Measurements from ENCODE around the gene TRPM2.

The TRPM2 gene

GRCh38 chr21:44466996-44467858, 113.8 kb downstream of the TRPM2 start:
- DNase-seq: no peak

- DNase-seq: no peak
Observed at GRCh38 chr21:44467859-44468195, 114.4 kb downstream of the TRPM2 start.

DNA sequence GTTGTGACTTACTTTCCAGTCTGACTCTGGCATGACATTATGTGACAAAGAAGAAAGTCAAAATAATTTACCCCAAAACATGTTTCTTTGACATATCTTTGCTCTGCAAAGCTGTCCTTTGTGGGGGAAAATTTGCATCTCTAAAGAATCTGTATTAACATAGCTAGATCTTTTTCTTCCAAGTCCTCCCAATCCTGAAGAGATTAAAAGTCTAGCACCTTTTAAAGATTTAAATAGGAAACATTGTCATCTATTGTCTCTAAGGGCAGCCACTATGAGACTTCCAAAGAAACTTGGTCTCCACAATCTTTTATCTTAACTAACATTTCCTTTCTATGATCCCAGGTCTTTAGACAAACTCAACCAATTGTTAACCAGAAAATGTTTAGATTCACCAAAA, 117.9 kb downstream of the TRPM2 start:
- no peak for DNase-seq

DNA sequence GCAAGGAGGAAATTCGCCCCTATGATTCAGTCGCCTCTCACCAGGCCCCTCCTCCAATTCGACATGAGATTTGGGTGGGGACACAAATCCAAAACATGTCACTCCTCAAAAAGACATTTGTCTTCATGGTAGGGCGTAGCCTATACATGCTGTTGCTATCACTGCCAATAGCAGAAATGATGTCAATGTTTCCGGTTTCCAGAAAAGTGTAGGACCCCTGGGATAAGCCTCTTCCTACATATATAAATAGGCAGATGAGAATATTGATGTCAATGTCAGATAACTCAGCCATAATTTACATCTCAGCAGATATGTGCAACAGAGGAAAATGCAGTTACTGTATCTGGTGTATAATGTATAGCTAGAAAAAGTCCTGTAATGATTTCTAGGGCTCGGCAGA, 118.6 kb downstream of the TRPM2 start:
- no peak for DNase-seq

GRCh38 chr21:44473915-44474555, 120.6 kb downstream of the TRPM2 start:
- DNase-seq: no peak

GRCh38 chr21:44475266-44475845, 121.9 kb downstream of the TRPM2 start:
- no peak for DNase-seq

DNA sequence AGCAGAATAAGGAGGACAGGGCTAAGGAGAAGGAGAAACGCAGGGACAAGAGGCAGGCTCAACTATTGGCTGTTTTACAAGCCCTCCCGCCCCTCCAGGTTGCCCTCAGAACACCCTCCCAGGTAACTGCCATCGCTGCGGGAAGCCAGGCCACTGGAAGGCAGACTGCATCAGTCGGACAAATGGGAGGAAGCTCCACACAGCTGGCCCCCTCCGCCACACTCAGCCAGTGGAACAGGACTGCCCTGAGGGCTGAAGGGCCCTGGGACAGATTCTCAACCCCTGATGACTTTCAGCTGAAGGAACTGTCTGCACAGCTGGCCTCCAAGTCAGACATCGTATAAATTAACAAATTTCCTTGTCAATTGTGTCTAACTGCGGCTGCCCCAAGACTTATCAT, 123.7 kb downstream of the TRPM2 start:
- DNase-seq: no peak

GRCh38 chr21:44477712-44478111, 124.3 kb downstream of the TRPM2 start:
- DNase-seq: no peak

DNA sequence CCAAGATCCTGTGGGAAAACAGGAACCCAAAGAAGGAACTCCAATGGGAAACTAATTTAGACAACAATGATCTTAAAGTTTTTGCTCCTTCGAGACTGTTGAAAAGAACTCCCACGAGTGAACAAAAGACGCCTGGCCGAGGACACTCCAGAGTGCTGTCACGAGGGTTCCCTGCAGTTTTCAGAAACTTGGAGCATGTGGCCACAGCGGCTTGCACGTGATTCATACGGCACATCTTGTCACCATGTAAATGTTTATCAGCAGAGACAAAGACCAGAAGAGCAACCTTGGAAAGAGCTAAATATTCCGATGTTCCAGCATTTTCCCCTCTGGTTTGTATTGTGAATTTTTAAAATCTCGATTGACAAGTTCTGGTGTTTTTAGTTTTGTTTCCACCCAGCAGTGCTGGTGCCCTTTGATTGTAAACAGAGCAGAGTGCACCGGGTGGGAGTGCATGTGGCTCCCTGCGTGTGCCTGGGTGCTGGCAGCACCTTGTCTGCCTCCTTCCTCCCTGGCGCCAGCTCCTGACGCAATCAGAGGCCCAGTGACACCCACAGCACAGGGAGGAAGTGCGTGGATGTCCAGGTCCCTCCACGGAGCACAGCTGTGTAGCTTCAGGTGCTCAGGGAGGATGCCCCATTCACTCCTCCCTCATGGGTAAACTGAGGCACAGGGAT, 124.8 kb downstream of the TRPM2 start:
- no peak for DNase-seq

GRCh38 chr21:44478801-44479167, 125.4 kb downstream of the TRPM2 start:
- no peak for DNase-seq

DNA sequence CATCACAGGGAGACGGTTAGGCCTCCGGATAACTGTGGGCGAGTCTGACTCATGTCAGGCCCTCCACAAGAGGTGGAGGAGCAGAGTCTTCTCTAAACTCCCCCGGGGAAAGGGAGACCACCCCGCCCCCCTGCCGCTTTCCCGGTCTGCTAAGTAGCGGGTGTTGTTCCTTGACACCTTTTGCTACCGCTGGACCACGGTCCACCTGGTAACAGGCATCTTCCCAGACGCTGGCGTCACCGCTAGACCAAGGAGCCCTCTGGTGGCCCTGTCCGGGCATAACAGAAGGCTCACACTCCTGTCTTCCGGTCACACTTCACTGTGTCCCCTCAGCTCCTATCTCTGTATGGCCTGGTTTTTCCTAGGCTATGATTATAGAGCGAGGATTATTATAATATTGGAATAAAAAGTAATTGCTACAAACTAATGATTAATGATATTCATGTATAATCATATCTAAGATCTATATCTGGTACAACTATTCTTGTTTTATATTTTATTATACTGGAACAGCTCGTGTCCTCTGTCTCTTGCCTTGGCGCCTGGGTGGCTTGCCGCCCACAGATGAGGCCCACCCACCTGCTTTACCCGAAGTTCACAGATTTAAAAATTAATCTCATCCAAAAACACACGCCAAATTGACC, 126.3 kb downstream of the TRPM2 start:
- peak; percentile 81 for DNase-seq

- no peak for DNase-seq
Observed at GRCh38 chr21:44480200-44481053, 127.0 kb downstream of the TRPM2 start.

- no peak for DNase-seq
Observed at GRCh38 chr21:44482581-44483287, 129.3 kb downstream of the TRPM2 start.

DNA sequence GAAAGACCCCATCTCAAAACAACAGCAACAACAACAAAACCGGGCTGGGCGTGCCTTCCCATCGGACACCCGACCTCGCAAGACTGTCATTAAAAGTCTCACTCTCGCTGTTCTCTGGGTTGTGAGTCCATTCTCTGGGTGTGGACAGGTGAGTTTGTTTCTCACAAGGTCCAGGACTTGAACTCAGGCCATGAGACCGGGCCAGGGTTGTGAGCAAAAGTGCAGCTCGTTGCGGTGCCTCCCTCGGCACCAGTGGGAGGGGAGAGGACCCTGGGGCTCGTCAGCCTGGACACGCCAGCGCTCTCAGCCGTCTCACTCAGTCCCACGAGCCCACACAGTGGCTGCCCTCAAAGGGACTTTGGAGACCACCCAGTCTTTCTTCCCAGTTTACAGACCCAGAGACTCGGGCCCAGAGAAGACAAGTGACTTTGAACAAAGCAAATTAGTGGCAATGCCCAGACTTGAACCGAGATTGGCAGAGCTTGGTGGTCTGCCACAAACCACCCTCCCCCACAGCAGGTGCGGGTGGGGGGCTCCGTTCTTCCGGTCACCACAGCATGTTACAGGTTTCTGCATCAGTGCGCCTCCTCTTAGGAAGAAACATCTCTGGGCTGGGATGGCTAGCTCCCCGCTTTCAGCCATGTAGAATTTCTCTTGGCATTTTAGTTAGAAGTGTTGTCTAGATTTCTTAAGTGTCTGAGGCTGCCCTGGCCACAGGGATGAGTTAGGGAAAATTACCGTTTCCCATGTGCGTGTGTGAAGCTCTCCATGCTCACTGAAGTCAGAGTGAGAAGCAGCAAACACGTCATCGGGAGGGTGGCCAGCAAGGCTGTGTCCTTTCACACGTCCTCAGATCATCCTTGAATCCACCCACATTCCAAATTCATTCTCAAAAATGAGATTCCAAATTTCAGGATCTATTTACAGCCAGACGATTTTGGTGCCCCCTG, 130.1 kb downstream of the TRPM2 start:
- DNase-seq: no peak

DNA sequence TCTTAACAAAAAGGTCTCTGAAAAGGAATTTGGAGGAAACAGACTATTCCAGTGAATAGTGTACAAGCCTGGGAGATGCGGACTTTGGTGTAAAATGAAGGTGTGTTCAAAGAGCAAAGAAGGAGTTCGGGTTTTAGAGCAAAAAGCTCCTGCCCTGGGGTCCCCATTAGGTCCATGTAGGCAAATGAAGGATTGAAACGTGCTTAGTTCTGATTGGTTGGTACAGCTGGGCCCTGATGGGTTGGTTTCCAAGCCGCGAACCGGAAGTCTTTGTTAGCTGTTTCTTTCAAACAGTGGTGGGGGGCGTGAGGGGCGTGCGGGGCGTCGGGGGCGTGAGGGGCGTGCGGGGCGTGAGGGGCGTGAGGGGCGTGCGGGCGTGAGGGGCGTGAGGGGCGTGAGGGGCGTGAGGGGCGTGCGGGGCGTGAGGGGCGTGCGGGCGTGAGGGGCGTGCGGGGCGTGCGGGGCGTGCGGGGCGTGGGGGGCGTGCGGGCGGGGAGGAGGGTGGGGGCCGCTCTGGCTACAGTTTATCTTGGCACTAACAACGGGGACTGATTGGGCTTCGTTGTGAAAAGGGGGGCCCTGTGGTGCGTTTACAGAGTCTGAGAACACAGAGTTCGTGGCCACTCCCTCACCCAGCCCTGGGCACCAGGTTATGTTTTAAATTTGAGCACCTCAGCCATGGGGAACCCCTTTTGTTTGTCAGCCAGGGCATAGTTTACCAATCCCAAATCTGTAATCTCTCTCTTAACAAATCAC, 131.3 kb downstream of the TRPM2 start:
- DNase-seq: no peak

- peak; percentile 83 for DNase-seq
Observed at GRCh38 chr21:44485254-44485793, 131.9 kb downstream of the TRPM2 start.

DNA sequence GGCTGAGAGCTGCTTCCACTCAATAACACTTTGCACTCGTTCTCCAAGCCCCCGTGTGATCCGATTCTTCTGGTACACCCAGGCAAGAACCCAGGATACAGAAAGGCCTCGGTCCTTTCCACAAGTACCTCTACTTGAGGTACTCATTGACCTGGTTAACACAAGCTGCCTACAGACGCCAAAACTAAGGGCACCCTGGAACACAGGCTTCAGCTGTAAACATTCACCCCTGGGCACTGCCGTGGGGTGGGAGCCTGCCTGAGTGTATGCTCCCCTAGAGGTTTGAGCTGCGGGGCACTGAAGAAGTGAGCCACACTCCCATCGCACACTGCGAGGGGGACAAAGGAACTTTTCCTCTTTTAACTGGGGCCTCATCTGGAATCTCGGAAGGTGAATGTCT, 132.4 kb downstream of the TRPM2 start:
- DNase-seq: no peak

DNA sequence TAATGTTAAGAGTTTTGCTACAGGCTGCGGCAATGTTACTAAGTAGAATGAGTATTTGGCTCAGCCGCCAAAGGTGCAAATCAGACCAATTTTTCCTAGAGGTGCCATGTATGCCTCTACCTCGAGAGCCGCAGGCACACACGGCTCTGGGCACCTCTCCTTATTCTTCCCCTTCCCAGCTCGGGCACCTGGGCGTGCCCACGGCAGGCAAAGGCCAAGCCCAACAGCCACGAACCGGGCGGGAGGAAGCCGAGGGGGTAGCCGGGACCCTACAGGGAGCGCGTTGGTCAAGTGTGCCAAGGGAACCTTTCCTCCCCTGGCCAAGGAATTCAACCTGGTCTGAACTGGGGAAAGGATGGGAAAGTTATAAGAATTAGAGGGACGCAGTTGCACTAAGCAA, 132.9 kb downstream of the TRPM2 start:
- DNase-seq: no peak

- DNase-seq: peak; percentile 84
Observed at GRCh38 chr21:44487831-44488230, 134.4 kb downstream of the TRPM2 start.

Measured in activated effector memory CD4-positive, alpha-beta T cell treated with anti-CD3 and anti-CD28 coated beads, Interleukin-2, amount 50 U/mL, for 16 hours (primary cell).